ENCODE data around the gene CNOT4.

DNA sequence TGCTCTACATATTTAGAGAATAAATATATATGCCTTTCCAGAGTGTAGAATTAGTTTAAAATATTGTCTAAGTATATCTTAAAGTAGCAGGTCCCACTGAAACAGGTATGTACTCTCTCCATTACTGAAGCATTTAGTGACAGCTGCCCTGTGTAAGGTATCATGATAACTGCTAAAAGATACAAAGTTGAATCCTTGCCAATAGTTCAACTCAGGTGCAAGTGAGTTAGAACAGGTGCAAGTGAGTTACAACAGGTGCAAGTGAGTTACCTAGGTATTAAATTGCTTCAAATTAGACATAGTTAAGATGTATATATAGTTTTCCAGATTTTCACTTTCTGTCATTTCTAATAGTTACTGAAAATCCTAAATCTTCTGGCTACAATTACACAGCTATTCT is 119.1 kb downstream of the CNOT4 start:
- TF ChIP-seq, protein P1, sequence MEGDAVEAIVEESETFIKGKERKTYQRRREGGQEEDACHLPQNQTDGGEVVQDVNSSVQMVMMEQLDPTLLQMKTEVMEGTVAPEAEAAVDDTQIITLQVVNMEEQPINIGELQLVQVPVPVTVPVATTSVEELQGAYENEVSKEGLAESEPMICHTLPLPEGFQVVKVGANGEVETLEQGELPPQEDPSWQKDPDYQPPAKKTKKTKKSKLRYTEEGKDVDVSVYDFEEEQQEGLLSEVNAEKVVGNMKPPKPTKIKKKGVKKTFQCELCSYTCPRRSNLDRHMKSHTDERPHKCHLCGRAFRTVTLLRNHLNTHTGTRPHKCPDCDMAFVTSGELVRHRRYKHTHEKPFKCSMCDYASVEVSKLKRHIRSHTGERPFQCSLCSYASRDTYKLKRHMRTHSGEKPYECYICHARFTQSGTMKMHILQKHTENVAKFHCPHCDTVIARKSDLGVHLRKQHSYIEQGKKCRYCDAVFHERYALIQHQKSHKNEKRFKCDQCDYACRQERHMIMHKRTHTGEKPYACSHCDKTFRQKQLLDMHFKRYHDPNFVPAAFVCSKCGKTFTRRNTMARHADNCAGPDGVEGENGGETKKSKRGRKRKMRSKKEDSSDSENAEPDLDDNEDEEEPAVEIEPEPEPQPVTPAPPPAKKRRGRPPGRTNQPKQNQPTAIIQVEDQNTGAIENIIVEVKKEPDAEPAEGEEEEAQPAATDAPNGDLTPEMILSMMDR (IDR thresholded peaks at IDR 0.05), result no peak
- no peak for TF ChIP-seq POLR2AphosphoS5 (IDR thresholded peaks at IDR 0.05)

Measured in breast epithelium (tissue), 3 donors.